ENCODE measurements around the gene SORBS1.

SORBS1 gene

GRCh38 chr10:95404864-95405263, 156.3 kb downstream of the SORBS1 start:
- no peak for DNase-seq

- no peak for DNase-seq
These were observed 156.7 kb downstream of the SORBS1 start for GRCh38 chr10:95404462-95404858.

GRCh38 chr10:95403700-95404461, 157.3 kb downstream of the SORBS1 start:
- DNase-seq = no peak

- no peak for DNase-seq
These were observed 159.3 kb downstream of the SORBS1 start for GRCh38 chr10:95401704-95402469.

- DNase-seq = no peak
These were observed 160.4 kb downstream of the SORBS1 start for GRCh38 chr10:95400787-95401186.

GRCh38 chr10:95399183-95399582, 162.0 kb downstream of the SORBS1 start:
- DNase-seq = no peak

- DNase-seq = no peak
These were observed 163.4 kb downstream of the SORBS1 start for GRCh38 chr10:95397747-95398146.

- DNase-seq = no peak
These were observed 165.2 kb downstream of the SORBS1 start for GRCh38 chr10:95395947-95396449.

GRCh38 chr10:95394161-95394880, 166.8 kb downstream of the SORBS1 start:
- DNase-seq = no peak

- DNase-seq = no peak
These were observed 168.4 kb downstream of the SORBS1 start for GRCh38 chr10:95392681-95393164.

GRCh38 chr10:95392217-95392584, 169.0 kb downstream of the SORBS1 start:
- DNase-seq = no peak

- no peak for DNase-seq
These were observed 169.5 kb downstream of the SORBS1 start for GRCh38 chr10:95391581-95392216.

GRCh38 chr10:95391164-95391563, 170.0 kb downstream of the SORBS1 start:
- no peak for DNase-seq

GRCh38 chr10:95389982-95390381, 171.2 kb downstream of the SORBS1 start:
- DNase-seq = no peak

GRCh38 chr10:95389176-95389575, 172.0 kb downstream of the SORBS1 start:
- DNase-seq = no peak

- DNase-seq = no peak
These were observed 172.6 kb downstream of the SORBS1 start for GRCh38 chr10:95388539-95388938.

- no peak for DNase-seq
These were observed 173.1 kb downstream of the SORBS1 start for GRCh38 chr10:95388109-95388471.

- no peak for DNase-seq
These were observed 177.0 kb downstream of the SORBS1 start for GRCh38 chr10:95384011-95384704.

GRCh38 chr10:95382596-95382995, 178.6 kb downstream of the SORBS1 start:
- no peak for DNase-seq

GRCh38 chr10:95382174-95382573, 179.0 kb downstream of the SORBS1 start:
- DNase-seq = no peak

- no peak for DNase-seq
These were observed 183.2 kb downstream of the SORBS1 start for GRCh38 chr10:95377950-95378349.

- no peak for DNase-seq
These were observed 185.8 kb downstream of the SORBS1 start for GRCh38 chr10:95375418-95375817.

Data from NCI-H1105 treated with DMSO at 0.1 percent for 48 hours (cell line).